ENCODE results near the gene MSGN1.

The MSGN1 gene

GRCh38 chr2:17800693-17801458 is 15.4 kb upstream of the MSGN1 start:
- Histone ChIP-seq H3K9ac (ENCODE audit: low read length) (no peak overlapping the region), H3K4me3 (ENCODE audit: low read depth, low read length, poor library complexity, severe bottlenecking) (no peak overlapping the region), H3K9me3 (ENCODE audit: low read length) (no peaks in the 10 kb centered on the region), H3K27me3 (ENCODE audit: insufficient read depth, low read length) (0 out of 2 replicates have a peak, but pooled peaks cover 3% of the 10 kb centered on the region), H3F3A (ENCODE audit: insufficient read depth, low read length) (no peaks in the 10 kb centered on the region), H3K4me2 (ENCODE audit: low read length) (no peak overlapping the region), H3K4me1 (ENCODE audit: insufficient read depth, low read length, severe bottlenecking) (no peaks in the 10 kb centered on the region), H3K27ac (ENCODE audit: low read depth, low read length, poor library complexity, severe bottlenecking) (no peak overlapping the region), H3K79me2 (ENCODE audit: insufficient read depth, low read length) (no peaks in the 10 kb centered on the region), H3K9me2 (ENCODE audit: low read depth, low read length) (no peaks in the 10 kb centered on the region), H4K20me1 (ENCODE audit: insufficient read depth, low read length) (no peaks in the 10 kb centered on the region), H2AFZ (ENCODE audit: low read length) (no peak overlapping the region), H3K36me3 (ENCODE audit: insufficient read depth, low read length) (no peaks in the 10 kb centered on the region)
- TF ChIP-seq EZH2 (IDR thresholded peaks at IDR 0.05; ENCODE audit: borderline replicate concordance, low read length): no peak
- TF ChIP-seq CTCF (IDR thresholded peaks at IDR 0.05; ENCODE audit: low read length): no peak

GRCh38 chr2:17803497-17803896 is 12.8 kb upstream of the MSGN1 start:
- Histone ChIP-seq H4K20me1 (ENCODE audit: insufficient read depth, low read length) (no peaks in the 10 kb centered on the region), H3K27me3 (ENCODE audit: insufficient read depth, low read length) (no peaks in the 10 kb centered on the region), H3K4me2 (ENCODE audit: low read length) (no peak overlapping the region), H3K79me2 (ENCODE audit: insufficient read depth, low read length) (no peaks in the 10 kb centered on the region), H3F3A (ENCODE audit: insufficient read depth, low read length) (no peaks in the 10 kb centered on the region), H3K9me3 (ENCODE audit: low read length) (no peaks in the 10 kb centered on the region), H3K4me1 (ENCODE audit: insufficient read depth, low read length, severe bottlenecking) (no peaks in the 10 kb centered on the region), H3K27ac (ENCODE audit: low read depth, low read length, poor library complexity, severe bottlenecking) (no peak overlapping the region), H2AFZ (ENCODE audit: low read length) (no peak overlapping the region), H3K4me3 (ENCODE audit: low read depth, low read length, poor library complexity, severe bottlenecking) (no peak overlapping the region), H3K9me2 (ENCODE audit: low read depth, low read length) (no peaks in the 10 kb centered on the region), H3K36me3 (ENCODE audit: insufficient read depth, low read length) (no peaks in the 10 kb centered on the region), H3K9ac (ENCODE audit: low read length) (no peak overlapping the region)
- TF ChIP-seq CTCF (IDR thresholded peaks at IDR 0.05; ENCODE audit: low read length): no peak
- no peak for TF ChIP-seq EZH2 (IDR thresholded peaks at IDR 0.05; ENCODE audit: borderline replicate concordance, low read length)

GRCh38 chr2:17804358-17804757 is 11.9 kb upstream of the MSGN1 start:
- Histone ChIP-seq H3K9me3 (ENCODE audit: low read length) (no peaks in the 10 kb centered on the region), H3K4me3 (ENCODE audit: low read depth, low read length, poor library complexity, severe bottlenecking) (no peak overlapping the region), H3K27ac (ENCODE audit: low read depth, low read length, poor library complexity, severe bottlenecking) (no peak overlapping the region), H3K27me3 (ENCODE audit: insufficient read depth, low read length) (no peaks in the 10 kb centered on the region), H3K36me3 (ENCODE audit: insufficient read depth, low read length) (no peaks in the 10 kb centered on the region), H4K20me1 (ENCODE audit: insufficient read depth, low read length) (no peaks in the 10 kb centered on the region), H3K79me2 (ENCODE audit: insufficient read depth, low read length) (no peaks in the 10 kb centered on the region), H2AFZ (ENCODE audit: low read length) (no peak overlapping the region), H3K9ac (ENCODE audit: low read length) (no peak overlapping the region), H3K9me2 (ENCODE audit: low read depth, low read length) (no peaks in the 10 kb centered on the region), H3F3A (ENCODE audit: insufficient read depth, low read length) (no peaks in the 10 kb centered on the region), H3K4me2 (ENCODE audit: low read length) (no peak overlapping the region), H3K4me1 (ENCODE audit: insufficient read depth, low read length, severe bottlenecking) (no peaks in the 10 kb centered on the region)
- TF ChIP-seq CTCF (IDR thresholded peaks at IDR 0.05; ENCODE audit: low read length): no peak

Data from OCI-LY1 (cell line).